GM04504 (cell line): Measurements from ENCODE around the gene MIGA2.
A peak's percentile ranks its signal among the peaks of the same experiment; 100 is the strongest.
"Not testable (repeated sequence)": the region's sequence is repeated elsewhere in the genome, so short reads cannot be mapped to it uniquely, and the experiment has no call there.

Experiments
- DNase-seq: peaks from one replicate; pipeline ENCODE4 v3.0.0-alpha.2; 2012; ENCODE audit warnings: low read depth

The MIGA2 gene

DNA sequence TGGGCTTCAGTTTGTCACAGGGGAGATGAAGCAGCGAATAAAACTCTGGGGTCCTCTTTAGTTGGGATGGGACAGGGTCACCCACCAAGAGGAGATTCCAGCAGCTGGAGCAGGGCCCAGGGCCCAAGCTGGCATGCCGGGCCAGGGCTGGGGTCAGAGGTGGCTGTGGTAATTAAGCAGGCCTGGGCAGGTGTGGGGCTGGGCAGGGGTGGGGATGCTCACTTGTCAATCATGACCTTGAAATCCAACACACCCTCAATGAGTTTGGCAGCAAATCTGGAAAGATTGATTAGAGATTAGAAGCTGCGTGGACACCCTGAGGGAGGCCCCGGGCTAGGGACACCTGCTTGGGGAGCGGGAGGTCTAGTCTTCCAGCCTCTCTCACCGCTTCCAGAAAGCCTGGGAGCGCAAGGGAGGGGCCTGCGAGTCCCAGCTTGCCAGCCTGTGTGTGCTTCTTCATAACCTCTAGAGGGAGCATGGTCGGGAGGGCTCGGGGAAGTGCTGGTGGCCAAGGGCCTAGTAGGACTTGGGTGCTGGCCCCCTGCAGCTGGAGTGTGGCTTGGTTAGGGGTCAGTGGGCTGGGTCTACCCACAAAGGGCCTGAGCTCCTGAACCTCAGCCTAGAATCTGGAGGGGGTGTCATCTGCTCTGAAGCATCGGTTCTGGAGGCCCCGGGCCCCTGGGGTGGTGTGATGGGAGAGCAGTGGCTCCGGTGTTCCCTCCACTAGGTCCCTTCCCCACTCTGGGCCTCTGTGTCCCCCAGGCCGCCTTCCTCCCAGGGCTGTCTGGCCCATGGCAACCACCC, 66.6 kb downstream of the MIGA2 start:
- no peak for DNase-seq

- DNase-seq = no peak
Measured at GRCh38 chr9:129103595-129103965, 67.2 kb downstream of the MIGA2 start.

- DNase-seq = no peak
Measured at GRCh38 chr9:129104051-129104450, 67.6 kb downstream of the MIGA2 start.

- DNase-seq = no peak
Measured at GRCh38 chr9:129105857-129106694, 69.7 kb downstream of the MIGA2 start.

DNA sequence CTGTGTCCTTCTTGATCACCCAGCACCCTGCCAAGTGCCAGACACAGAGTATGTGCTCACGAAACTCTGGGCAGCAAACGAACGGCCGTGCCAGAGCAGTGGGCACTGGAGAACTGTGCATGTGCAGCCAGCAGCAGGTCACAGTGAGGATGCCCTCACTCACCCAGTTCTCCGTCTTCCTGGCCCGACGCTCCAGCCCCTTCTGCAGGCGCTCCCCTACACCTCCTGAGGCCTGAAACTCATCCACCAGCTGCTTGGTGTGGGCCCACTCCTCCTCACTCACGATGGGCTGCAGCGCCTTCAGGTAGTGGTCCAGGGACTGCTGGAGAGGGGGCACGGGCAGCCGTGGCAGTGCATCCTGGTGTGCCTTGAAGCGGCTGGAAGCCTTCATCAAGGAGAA, 71.2 kb downstream of the MIGA2 start:
- no peak for DNase-seq

DNA sequence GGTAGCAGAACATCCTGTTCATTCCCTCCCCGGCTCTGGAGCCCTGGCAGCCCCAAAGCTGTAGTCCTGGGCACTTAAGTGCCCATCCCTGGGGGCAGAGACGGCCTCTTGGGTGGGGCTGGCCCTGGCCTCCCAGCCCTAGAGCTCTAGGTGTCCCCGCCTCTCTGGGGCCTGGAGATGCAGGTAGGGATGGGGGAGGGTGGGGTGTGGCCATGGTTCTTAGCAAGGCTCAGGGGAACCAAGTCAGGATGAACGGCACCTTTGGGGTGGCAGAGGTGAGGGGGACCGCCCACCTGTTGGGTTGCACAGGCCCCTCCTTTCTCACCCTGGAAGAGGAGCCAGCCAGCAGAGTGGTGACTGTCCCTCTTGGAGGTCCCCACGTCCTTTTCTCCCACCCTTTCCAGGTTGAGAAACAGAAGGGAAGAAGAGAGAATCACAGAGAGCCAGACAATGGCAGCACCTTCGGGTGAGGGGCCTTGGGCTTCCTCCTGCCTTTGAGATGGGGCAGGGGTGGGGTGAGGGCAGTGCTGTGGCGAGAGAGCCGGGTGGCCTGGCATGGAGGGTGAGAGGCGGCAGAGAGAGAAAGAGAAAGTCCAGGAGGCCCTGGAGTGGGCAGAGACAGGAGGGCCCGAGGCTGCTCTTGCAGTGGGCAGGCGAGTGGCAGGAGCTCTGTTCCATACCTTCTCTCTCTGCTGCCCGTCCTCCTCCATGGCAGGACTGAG, 71.8 kb downstream of the MIGA2 start:
- DNase-seq = no peak

DNA sequence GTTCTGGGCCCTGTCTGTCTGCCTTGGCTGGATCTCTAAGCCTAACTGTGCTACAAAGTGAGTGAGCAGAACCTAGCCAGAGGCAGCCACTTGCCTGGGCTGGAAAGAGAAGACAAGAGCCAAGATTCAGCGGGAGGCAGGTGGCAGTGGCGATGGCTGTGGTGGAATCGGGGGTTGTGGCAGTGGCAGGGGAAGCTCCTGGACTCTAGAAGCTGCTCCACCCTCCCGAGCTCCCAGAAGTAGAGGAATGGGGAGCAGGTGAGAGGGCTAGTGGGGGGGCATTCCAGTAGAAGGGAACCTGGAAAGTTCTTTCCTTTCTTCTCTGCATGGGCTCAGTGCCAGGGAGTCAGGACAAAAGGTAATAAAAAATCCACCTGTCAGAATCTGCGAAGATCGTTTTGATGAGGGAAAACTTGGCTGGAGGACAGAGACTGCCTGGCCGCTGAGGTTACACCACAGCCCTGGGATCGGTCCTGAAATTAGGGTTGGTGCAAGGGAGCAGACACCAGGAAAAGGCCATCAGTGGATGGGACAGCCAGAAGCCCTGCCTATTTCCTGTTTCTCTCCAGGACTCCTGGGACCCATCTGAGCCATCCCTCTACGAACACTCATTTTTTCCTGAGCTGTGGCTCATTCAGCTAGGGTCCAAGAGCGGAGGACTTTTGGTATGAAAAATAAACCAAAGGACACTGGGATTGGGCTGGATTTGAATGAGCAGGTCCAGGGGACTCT, 72.5 kb downstream of the MIGA2 start:
- no peak for DNase-seq

DNA sequence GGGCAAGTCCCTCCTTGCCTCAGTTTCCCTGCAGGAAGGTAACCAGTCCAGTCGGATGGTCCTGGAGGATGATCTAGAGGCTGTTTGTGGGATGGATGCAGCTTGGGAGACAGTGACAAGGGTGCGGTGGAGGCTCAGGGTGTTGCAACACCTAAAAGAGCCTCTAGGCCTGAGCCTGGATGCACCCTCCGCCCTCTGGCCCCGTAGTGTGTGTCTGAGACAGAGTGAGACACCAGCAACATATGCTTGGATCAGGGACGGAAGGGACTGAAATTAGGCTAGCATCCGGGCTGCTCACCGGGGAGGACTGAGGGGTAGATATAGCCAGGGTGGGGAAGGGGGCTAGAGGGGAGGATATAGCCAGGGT, 73.1 kb downstream of the MIGA2 start:
- no peak for DNase-seq

DNA sequence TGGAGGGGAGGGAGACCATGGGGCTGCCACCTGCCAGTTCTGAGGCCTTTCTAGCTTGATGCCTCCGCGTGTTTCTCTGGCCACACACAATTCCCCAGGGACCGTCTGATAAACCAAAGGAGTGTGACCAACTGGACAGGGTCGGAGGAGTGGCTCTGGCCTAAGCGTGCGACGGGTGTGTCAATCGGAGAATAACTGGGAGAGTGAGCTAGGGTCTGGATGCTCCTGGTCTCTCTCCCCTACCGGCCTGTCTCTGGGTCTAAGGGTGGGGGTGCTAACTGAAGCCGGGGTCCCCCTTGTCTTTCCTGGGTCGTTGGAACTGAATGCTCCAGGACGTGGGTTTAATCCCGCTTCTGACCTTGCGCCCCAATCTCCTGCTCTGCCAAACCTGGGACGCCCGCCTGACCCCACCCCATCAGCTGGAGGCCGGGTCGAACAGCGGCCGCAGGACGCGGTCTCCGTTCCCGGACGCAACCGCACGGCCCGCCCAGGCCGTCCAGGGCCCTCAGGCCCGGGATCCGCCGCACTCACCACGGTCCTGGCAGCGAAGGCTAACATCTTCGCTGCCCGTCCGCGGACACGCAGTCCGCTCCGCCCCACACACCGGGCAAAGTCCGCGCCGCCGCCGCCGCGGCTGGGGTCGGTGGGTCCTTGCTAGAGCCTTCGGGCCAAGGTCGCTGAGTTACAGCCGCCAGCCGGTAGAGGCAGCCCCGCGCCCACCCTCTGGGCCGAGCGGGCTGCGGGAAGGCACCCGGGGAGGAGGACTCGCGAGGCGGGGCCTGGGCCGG, 73.7 kb downstream of the MIGA2 start:
- no peak for DNase-seq

DNA sequence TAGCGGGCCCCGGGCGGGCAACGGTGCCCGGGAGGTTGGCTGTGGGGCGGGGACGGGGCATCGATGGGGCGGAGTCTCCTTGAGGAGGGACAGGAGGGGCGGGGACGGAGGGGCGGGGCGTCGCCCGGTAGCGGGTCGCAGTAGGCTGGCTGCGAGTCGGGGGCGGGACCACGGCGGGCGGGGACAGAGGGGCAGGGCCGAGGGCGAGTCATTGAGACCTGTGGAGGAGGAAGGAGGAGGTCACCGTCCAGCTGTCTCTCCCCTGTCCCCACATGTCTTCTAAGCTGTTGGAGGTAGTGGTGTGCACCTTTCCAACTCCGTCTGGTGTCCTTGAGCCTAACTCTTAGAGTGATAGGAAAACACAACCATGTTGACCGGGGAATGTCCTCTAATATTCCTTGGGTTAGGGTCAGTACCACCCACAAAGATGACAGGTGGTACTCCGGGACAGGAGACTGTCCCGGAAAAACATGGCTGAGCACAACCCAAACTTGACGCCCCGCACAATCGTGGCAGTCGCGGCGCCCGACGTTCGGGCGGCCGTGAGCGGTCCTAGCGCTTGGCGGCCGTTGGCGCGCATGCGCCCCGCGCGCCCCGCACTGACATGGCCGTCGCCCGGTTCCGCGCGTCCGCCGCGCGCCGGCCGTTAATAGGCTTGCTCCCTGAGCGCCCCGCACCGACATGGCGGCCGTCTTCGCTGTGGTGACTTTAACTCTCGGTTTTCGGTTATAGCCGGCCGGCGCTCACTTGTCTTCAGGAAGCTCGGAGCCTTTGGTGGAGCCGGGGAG, 74.5 kb downstream of the MIGA2 start, which contains the start of the genes CRAT and PTPA:
CRAT (minus strand) TSS at position 54 of the 788 bp plus-strand sequence. CDS start 284 bp downstream, outside the sequence.
PTPA (plus strand) TSS at position 676 of the 788 bp plus-strand sequence. CDS start 186 bp downstream, outside the sequence.
- DNase-seq = peak; percentile 85

GRCh38 chr9:129111528-129112151, 75.2 kb downstream of the MIGA2 start:
- no peak for DNase-seq

DNA sequence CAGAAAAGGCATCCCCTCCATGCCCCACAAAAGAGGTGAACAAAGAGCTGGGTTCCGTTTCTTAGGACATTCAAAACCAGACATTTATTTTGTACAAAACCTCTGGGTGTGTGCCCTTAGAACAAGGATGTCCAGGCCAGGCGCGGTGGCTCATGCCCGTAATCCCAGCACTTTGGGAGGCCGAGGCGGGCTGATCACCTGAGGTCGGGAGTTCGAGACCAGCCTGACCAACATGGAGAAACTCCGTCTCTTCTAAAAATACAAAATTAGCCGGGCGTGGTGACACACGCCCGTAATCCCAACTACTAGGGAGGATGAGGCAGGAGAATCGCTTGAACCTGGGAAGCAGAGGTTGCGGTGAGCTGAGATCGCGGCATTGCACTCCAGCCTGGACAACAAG, 76.1 kb downstream of the MIGA2 start:
- DNase-seq = not testable (repeated sequence)

DNA sequence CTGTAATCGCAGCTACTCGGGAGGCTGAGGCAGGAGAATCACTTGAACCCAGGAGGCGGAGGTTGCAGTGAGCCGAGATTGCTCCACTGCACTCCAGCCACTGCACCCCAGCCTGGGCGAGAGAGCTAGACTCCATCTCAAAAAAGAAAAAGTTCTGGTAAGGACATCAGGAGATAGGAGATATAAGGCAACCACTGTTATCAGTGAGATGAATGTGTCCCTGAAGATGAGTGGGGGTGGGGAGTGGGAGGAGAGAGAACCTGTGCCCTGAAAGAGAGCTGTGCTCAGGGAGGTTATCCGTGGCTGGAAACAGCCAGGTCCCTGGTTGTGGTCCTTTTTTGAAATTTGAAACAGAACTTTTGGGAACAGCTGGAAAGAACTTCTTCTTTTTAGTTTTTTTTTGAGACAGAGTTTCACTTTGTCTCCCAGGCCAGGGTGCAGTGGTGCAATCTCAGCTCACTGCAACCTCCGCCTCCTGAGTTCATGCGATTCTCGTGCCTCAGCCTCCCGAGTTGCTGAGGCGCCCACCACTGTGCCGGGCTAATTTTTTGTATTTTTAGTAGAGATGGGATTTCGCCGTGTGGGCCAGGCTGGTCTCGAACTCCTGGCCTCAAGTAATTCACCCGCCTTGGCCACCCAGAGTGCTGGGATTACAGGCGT, 77.3 kb downstream of the MIGA2 start:
- DNase-seq = no peak

GRCh38 chr9:129118799-129119198, 82.4 kb downstream of the MIGA2 start:
- DNase-seq = no peak

DNA sequence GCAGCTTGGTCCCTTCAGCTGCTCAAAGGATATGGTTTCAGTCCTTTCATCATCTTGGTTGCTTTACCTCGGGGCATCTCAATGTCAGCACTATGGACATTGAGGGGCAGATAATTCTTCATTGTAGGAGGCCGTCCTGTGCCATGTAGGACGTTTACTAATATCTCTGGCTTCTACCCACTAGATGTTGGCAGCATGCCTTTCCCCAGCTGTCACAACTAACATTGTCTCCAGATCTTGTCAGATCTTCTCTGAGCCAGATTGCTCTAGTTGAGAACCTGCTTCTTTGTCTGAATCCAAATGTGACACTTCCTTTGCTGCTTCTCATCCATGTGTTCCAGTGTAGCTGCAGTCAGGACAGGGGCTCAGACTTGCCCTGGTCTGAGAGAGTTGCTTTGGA, 85.1 kb downstream of the MIGA2 start:
- peak; percentile 46 for DNase-seq
